Measurements from ENCODE around the gene LSM10.

Gene LSM10

DNA sequence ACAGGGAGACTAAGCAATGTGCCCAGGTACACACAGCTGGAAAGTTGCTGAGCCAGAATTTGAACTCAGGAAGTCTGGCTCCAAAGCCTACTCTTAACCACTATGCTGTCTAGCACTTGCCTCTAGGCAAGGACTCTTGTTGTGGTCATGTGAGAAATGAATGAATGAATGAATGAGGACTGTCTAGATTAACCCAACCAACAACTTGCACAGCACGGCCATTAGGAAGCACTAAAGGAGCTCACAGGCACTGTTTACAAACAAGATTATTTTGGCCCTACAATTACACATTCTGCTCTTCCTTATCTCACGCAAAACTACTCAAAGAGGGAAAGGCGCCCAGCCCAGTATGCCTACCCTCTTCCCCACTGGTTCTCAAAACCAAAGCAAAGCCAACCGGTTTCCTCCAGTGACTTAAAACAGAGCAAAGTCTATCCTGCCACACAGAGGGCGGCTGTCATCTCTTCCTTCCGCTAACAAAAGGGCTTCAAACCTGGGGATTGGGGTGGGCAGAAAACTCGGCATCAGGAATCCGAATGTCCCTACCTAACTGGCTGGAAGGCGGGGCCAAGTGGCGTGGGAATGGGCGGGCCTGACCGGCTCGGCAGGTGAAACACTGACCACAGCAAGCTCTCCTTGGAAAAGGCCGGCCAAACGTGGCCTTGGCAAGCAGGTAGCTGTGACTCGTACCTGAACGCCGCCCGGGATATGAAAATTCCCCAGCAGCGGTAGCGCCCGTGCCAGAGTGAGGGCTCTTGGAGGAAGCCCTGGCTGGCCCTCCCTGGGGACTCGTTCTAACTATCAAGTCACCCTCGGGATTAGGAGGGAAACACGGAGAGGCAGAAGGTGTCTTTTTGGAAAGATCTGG is 12.9 kb downstream of the LSM10 start:
- Mint-ChIP-seq H3K4me1 (peaks cover 64% of the 10 kb centered on the region), H3K4me3 (peak overlapping the region; percentile 75), H3K9me3 (no peaks in the 10 kb centered on the region), H3K36me3 (peaks cover 26% of the 10 kb centered on the region), H3K27ac (peak overlapping the region; percentile 100), H3K27me3 (no peaks in the 10 kb centered on the region)
- CTCF ChIA-PET: interaction anchor here (0.6 to 4.5 kb wide), 7 partner anchors 17 to 111 kb away, joined by 3 to 36 read pairs (median 4); no protein-coding TSS in a partner anchor
- DNase-seq: peak; percentile 67

DNA sequence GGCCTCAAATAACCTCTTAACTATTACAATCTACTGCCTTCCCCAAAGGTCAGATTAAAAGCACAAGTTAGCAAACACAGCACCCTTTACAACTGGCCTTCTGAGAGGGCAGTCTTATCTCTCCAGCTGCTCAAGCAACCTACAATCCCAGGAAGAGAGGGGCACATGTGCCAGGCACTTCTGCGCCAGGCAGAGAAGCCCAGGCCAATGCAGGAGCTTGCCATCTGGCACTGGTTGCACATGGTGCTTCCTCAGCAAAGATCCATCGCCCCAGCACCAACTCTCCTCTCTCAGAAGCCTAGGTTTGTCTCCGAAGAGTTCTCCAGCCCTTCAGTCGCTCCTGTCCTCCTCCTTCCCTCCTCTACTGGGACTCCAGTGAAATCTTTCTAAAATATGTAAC is 14.5 kb downstream of the LSM10 start:
- no peak overlapping the region for H3K4me3 Mint-ChIP-seq

DNA sequence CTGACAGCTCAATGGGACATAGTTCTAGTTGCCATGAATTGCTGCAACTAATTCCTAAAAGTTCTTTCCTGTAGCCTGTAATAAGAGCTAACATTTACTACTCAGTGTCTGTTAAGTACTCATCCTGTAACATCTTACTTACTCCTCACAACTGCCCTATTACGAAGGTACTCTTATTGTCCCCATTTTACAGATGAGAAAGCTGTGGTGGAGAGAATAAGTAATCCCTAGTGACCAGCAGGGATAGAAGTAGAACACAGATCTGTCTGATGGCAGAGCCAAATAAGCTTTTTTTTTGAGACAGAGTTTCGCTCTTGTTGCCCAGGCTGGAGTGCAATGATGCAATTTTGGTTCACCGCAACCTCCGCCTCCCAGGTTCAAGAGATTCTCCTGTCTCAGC is 15.0 kb downstream of the LSM10 start:
- CTCF ChIA-PET: interaction anchor here (1.1 kb wide), 1 partner anchor 16 kb away, joined by 4 read pairs; no protein-coding TSS in a partner anchor
- Mint-ChIP-seq H3K4me1 (peaks cover 75% of the 10 kb centered on the region), H3K36me3 (peaks cover 27% of the 10 kb centered on the region), H3K27me3 (no peaks in the 10 kb centered on the region), H3K9me3 (no peaks in the 10 kb centered on the region), H3K27ac (no peak overlapping the region), H3K4me3 (no peak overlapping the region)
- no peak for DNase-seq

More for the DNA sequence above, 14.5 kb downstream of the LSM10 start:
- Mint-ChIP-seq H3K27me3 (no peaks in the 10 kb centered on the region), H3K36me3 (peaks cover 28% of the 10 kb centered on the region), H3K9me3 (no peaks in the 10 kb centered on the region), H3K27ac (no peak overlapping the region), H3K4me1 (peaks cover 72% of the 10 kb centered on the region)
- CTCF ChIA-PET: interaction anchor here (1.1 kb wide), 1 partner anchor 17 kb away, joined by 4 read pairs; no protein-coding TSS in a partner anchor
- no peak for DNase-seq

DNA sequence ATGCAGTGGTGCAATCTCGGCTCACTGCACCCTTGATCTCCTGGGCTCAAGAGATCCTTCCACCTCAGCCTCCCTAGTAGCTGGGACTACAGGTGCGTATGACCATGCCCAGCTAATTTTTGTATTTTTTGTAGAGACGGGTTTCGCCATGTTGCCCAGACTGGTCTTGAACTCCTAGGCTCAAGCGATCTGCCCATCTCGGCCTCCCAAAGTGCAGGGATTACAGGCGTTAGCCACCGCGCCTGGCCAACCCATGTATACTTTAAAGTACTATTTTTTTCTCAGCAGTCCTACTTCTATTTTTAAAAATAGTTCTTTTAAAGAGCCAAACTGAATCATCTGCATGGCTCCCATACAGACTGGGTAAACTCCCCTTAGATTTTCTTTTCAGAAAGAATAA is 15.5 kb downstream of the LSM10 start:
- H3K4me1 Mint-ChIP-seq: peaks cover 74% of the 10 kb centered on the region
- CTCF ChIA-PET: interaction anchor here (1.1 to 1.2 kb wide), 2 partner anchors 13 to 16 kb away, joined by 4 to 5 read pairs; no protein-coding TSS in a partner anchor
- no peak for DNase-seq
- no peaks in the 10 kb centered on the region for H3K9me3 Mint-ChIP-seq
- no peaks in the 10 kb centered on the region for H3K27me3 Mint-ChIP-seq
- no peak overlapping the region for H3K4me3 Mint-ChIP-seq
- no peak overlapping the region for H3K27ac Mint-ChIP-seq
- H3K36me3 Mint-ChIP-seq: peaks cover 26% of the 10 kb centered on the region

DNA sequence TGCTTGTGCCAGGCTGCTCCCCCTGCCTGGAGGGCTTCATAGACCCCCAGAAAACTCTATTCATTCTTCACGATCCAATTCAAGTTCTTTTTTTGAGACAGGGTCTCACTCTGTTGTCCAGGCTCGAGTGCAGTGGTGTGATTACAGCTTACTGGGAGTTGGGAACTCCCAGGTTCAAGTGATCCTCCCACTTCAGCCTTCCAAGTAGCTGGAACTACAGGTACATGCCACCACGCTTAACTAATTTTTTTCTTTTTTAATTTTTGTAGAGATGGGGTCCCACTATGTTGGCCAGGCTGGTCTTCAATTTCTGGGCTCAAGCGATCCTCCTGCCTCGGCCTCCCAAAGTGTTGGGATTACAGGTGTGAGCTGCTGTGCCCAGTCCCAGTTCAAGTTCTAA is 16.3 kb downstream of the LSM10 start:
- no peak for DNase-seq
- Mint-ChIP-seq H3K27ac (no peak overlapping the region), H3K9me3 (no peaks in the 10 kb centered on the region), H3K4me1 (peaks cover 70% of the 10 kb centered on the region), H3K4me3 (no peak overlapping the region), H3K36me3 (peaks cover 28% of the 10 kb centered on the region), H3K27me3 (no peaks in the 10 kb centered on the region)
- CTCF ChIA-PET: interaction anchor here (1.2 kb wide), 1 partner anchor 12 kb away, joined by 5 read pairs; no protein-coding TSS in a partner anchor

DNA sequence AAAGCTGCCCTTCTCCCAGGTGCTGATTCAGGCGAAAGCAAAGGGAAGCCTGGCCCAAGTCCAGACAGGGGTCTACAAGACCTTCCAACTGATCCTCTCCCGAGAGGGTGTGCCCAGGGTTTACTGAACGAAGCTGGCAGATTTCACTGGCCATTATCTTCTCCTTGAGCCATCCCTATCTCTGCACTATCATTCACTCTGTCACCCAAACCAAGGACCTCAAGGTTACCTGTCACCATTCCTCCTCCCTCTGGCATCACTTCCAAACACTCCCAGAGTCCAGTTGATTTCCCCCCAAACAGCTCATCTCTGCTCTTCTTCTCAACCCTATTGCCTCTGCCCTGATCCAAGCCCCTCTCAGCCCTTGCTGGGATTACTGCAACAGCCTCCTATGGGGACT is 16.9 kb downstream of the LSM10 start:
- peaks cover 76% of the 10 kb centered on the region for H3K4me1 Mint-ChIP-seq
- H3K9me3 Mint-ChIP-seq: no peaks in the 10 kb centered on the region
- no peak for DNase-seq
- H3K36me3 Mint-ChIP-seq: peaks cover 33% of the 10 kb centered on the region
- CTCF ChIA-PET: interaction anchor here (1.0 kb wide), 1 partner anchor 12 kb away, joined by 3 read pairs; no protein-coding TSS in a partner anchor
- no peak overlapping the region for H3K4me3 Mint-ChIP-seq
- peak overlapping the region; percentile 47 for H3K27ac Mint-ChIP-seq
- no peaks in the 10 kb centered on the region for H3K27me3 Mint-ChIP-seq

DNA sequence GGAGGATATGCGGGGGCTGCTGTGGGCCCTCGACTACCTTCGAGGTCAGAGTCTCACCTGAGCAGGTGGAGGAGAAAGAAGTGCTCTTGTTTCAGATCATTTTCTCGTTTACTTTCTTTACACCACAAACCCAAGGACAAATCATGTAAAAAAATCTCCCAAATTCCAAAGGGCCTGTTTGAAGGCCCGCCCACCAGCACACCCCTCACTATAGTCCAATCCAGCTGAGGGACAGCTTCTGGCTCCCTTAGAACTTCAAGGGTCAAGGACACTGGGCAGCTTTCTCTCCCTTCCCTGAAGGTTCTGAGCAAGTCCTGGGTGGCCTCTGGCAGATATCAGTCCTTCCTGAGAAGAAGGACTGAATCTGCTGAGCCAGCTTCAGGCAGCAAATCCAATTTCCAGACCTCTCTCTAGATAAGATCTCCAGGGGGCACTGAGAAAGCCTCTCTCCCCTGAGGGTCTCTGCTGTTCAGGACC is 17.5 kb downstream of the LSM10 start:
- H3K27me3 Mint-ChIP-seq: no peaks in the 10 kb centered on the region

DNA sequence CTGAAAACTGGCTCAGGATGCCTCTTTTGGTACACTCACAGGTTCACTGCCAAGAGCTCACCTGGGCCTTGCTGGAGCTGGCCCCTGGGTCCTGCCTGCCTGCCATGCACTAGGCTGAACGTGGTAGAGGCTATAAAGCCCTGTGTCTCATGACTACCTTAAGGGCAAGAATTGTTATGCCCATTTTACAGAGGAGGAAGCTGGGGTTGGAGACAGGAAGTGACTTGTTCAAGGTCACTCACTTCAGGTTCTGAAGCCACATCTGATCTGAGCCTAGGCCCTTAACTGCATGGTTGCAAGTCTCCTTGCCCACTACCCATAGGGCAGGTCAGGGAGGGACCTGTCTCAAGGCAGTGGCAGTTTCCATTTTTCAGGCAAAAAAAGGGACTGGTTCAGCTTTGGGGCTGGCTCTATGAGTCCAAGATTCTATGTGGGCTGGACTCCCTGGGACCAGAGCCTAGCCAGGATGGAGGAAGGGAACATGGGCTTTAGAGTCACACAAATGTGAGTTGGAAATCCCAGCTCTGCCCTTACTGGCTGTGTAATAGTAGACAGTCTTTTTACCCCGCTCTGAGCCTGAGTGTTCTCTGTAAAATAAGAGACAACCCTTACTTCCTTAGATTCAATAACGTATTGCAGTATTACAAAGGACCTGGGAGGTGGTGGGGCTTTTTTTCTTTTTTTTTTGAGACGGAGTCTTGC is 19.8 kb downstream of the LSM10 start:
- H3K4me1 Mint-ChIP-seq: peaks cover 82% of the 10 kb centered on the region
- H3K27ac Mint-ChIP-seq: peak overlapping the region; percentile 84
- H3K36me3 Mint-ChIP-seq: peaks cover 34% of the 10 kb centered on the region
- no peaks in the 10 kb centered on the region for H3K27me3 Mint-ChIP-seq
- no peaks in the 10 kb centered on the region for H3K9me3 Mint-ChIP-seq
- H3K4me3 Mint-ChIP-seq: no peak overlapping the region
- DNase-seq: no peak
- CTCF ChIA-PET: interaction anchor here (1.3 to 2.4 kb wide), 4 partner anchors 9 to 35 kb away, joined by 5 to 11 read pairs (median 6); no protein-coding TSS in a partner anchor

More for the DNA sequence above, 17.5 kb downstream of the LSM10 start:
- no peaks in the 10 kb centered on the region for H3K9me3 Mint-ChIP-seq
- peaks cover 33% of the 10 kb centered on the region for H3K36me3 Mint-ChIP-seq
- CTCF ChIA-PET: interaction anchor here (1.0 kb wide), 1 partner anchor 11 kb away, joined by 3 read pairs; no protein-coding TSS in a partner anchor
- no peak overlapping the region for H3K27ac Mint-ChIP-seq
- no peak for DNase-seq
- H3K4me3 Mint-ChIP-seq: no peak overlapping the region
- H3K4me1 Mint-ChIP-seq: peaks cover 79% of the 10 kb centered on the region

DNA sequence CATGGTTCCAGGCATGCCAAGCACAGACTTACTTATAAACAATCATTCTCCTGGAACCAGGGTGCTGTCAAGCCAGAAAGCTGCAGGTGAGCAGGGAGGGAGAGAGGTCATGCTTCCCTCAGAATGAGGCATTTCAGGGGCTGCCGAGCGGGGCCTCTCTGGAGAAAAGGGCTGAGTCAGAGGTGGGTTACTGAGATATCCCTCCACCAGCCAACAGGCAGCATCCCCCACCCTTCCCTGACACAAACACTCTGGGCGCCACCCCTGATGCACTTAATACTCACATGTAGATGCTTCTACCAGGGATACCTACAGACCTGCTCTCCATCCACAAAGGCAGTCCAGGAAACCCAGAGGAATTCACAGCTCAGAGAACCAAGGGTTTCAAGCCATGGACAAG is 25.1 kb downstream of the LSM10 start:
- CTCF ChIA-PET: interaction anchor here (1.4 kb wide), 1 partner anchor 56 kb away, joined by 3 read pairs; no protein-coding TSS in a partner anchor
- H3K27me3 Mint-ChIP-seq: no peaks in the 10 kb centered on the region
- no peaks in the 10 kb centered on the region for H3K9me3 Mint-ChIP-seq
- no peak overlapping the region for H3K4me3 Mint-ChIP-seq
- H3K4me1 Mint-ChIP-seq: peaks cover 77% of the 10 kb centered on the region
- DNase-seq: no peak
- peaks cover 28% of the 10 kb centered on the region for H3K36me3 Mint-ChIP-seq
- H3K27ac Mint-ChIP-seq: peak overlapping the region; percentile 96

DNA sequence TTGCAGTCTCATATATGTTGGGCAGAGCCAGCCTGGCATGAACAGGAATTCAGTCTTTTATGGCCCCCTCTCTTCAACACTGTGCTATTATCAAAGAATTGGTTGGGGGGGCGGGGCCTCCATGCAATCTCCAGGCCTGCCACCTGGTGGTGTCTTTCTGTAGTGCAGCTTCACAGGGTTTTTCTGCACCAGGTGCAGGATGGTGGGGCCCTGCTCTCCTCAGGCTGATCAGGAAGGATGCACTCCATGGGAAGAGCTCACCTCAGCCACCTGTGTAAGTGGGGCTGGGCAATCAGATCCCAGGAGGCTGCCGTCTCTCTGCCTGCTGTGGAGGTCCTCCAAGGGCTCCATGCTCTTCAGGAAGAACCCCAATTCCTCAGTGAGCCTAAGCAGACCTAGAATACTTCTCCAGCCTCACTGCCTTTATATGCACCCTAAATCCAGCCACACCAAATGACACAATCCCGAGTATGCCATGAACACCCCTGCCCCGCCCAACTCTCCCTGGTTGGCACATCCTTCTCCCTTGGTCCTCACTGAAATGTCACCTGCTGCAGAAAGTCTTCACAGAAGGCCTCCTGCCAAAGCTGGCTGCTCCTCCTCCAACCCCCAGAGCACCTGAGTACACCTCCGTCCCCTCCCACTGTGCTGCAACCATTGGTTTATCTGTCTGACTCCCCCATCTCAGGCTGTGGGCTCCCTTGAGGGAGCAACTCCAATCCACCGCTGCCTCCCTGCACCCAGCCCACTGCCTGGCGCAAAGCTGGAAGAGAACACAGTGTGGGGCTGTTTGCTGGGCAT is 28.4 kb downstream of the LSM10 start:
- CTCF ChIA-PET: interaction anchor here (1.1 to 5.2 kb wide), 18 partner anchors 9 to 219 kb away, joined by 3 to 83 read pairs (median 7); partner anchors contain the start of genes LSM10, SH3D21, STK40 and TRAPPC3
- Mint-ChIP-seq H3K9me3 (no peaks in the 10 kb centered on the region), H3K27ac (peak overlapping the region; percentile 96), H3K36me3 (peaks cover 18% of the 10 kb centered on the region), H3K4me1 (peaks cover 78% of the 10 kb centered on the region), H3K27me3 (no peaks in the 10 kb centered on the region), H3K4me3 (no peak overlapping the region)
- DNase-seq: peak; percentile 89

DNA sequence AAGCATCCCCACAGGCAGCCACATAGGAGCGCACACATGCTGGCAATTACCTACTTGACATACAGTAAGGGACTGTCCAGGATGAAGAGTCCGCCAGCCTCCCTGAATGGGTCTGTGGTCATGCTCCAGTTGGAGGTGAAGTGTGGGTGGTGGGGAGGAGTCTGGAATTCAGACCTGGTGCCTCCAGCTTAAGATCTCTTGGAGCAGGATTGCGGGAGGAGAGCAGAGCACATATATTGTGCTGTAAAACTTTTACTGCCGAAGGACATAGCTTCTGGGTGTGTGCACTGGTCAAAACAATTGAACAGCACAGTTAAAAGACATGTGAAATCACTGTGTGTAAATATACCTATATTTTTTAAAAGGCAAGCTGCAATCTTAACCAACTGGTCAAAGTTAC is 29.9 kb downstream of the LSM10 start:
- H3K27ac Mint-ChIP-seq: peak overlapping the region; percentile 96
- H3K27me3 Mint-ChIP-seq: no peaks in the 10 kb centered on the region
- CTCF ChIA-PET: interaction anchor here (0.6 to 5.2 kb wide), 20 partner anchors 10 to 218 kb away, joined by 3 to 83 read pairs (median 6); partner anchors contain the start of genes EVA1B, LSM10, SH3D21 and STK40
- peaks cover 21% of the 10 kb centered on the region for H3K36me3 Mint-ChIP-seq
- no peak overlapping the region for H3K4me3 Mint-ChIP-seq
- DNase-seq: no peak
- peaks cover 63% of the 10 kb centered on the region for H3K4me1 Mint-ChIP-seq
- H3K9me3 Mint-ChIP-seq: no peaks in the 10 kb centered on the region

DNA sequence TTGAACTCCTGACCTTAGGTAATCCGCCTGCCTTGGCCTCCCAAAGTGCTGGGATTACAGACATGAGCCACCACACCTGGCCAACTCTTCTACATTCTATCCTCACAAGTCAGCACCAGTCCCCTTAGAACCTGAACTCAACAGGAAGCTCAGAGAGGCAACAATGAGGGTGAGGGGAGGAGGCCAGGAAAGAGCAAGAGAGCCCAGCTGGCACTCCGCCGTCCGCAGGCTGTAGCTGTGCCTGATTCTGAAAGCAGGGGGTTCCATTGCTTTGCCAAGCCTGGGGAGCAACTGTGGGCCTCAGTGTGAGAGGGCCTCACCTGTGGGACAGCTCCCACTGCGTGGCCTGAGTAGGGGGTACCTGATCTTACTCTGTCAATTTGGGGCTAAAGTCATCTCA is 30.6 kb downstream of the LSM10 start:
- Mint-ChIP-seq H3K4me1 (peaks cover 56% of the 10 kb centered on the region), H3K4me3 (no peak overlapping the region), H3K27ac (peak overlapping the region; percentile 96)

DNA sequence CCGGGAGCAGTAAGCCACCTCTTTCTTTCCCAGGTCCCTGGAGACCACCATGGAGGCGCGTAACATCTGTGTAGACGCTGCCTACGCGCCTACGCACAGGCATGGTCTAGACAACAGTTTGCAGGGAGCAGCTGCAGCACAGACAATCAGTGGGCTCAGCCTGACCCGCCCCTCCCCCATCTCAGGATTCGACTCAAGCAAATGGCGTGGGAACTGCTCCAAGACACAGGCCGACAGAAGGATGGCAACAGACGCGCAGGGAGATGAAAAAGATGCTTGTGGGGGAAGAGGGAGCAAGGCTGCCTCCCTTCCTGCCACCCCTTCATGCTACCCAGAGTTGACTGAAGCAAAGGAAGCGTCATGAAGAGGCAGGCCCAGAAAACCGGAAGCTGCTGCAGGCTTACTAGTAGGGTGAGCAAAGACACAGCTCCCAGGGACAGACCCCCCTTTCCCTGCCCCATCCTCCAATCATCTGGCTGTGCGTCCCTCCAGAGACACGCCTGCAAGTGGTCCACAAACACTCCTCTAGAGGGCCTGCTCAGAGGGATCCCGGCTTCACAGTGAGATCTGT is 31.5 kb downstream of the LSM10 start:
- Mint-ChIP-seq H3K4me3 (peak overlapping the region; percentile 8), H3K27ac (peak overlapping the region; percentile 96), H3K36me3 (peaks cover 30% of the 10 kb centered on the region), H3K27me3 (no peaks in the 10 kb centered on the region), H3K4me1 (peaks cover 57% of the 10 kb centered on the region), H3K9me3 (no peaks in the 10 kb centered on the region)
- DNase-seq: peak; percentile 84
- CTCF ChIA-PET: interaction anchor here (1.2 to 5.2 kb wide), 7 partner anchors 13 to 216 kb away, joined by 3 to 83 read pairs (median 17); partner anchors contain the start of genes STK40 and TRAPPC3

More for the DNA sequence above, 30.6 kb downstream of the LSM10 start:
- no peaks in the 10 kb centered on the region for H3K27me3 Mint-ChIP-seq
- H3K9me3 Mint-ChIP-seq: no peaks in the 10 kb centered on the region
- CTCF ChIA-PET: interaction anchor here (0.9 to 5.2 kb wide), 14 partner anchors 14 to 217 kb away, joined by 3 to 83 read pairs (median 6); partner anchors contain the start of genes EVA1B, SH3D21, STK40 and TRAPPC3
- DNase-seq: peak; percentile 68
- peaks cover 24% of the 10 kb centered on the region for H3K36me3 Mint-ChIP-seq

Data from activated naive CD4-positive, alpha-beta T cell treated with anti-CD3 and anti-CD28 coated beads, Interleukin-2, amount 10 ng/mL, durations not matched to agents 7 days and 5 days (primary cell).